GM21447 (cell line): ENCODE data around the gene SLC44A1.
A peak's percentile ranks its signal among the peaks of the same experiment; 100 is the strongest.
"Not testable (repeated sequence)": the region's sequence is repeated elsewhere in the genome, so short reads cannot be mapped to it uniquely, and the experiment has no call there.

Experiments used
- ATAC-seq: cut with Tn5 transposase; IDR thresholded peaks from one replicate; pipeline ENCODE4 v1.9.1; 2021; ENCODE audit not compliant: unreplicated experiment

Gene SLC44A1

GRCh38 chr9:105242062-105242461 lies 2.4 kb upstream of the SLC44A1 start:
- no peak for ATAC-seq

GRCh38 chr9:105242557-105242956 lies 1.9 kb upstream of the SLC44A1 start:
- ATAC-seq = no peak

- ATAC-seq = no peak
Observed at GRCh38 chr9:105243015-105243686, 1.3 kb upstream of the SLC44A1 start.

GRCh38 chr9:105244734-105245028 lies 230 bp downstream of the SLC44A1 start:
- peak; percentile 47 for ATAC-seq

GRCh38 chr9:105245029-105245890 lies 809 bp downstream of the SLC44A1 start:
- peak; percentile 37 for ATAC-seq

GRCh38 chr9:105245891-105246161 lies 1.4 kb downstream of the SLC44A1 start:
- no peak for ATAC-seq

GRCh38 chr9:105246656-105247173 lies 2.3 kb downstream of the SLC44A1 start:
- ATAC-seq = no peak

- ATAC-seq = no peak
Observed at GRCh38 chr9:105248691-105249090, 4.2 kb downstream of the SLC44A1 start.

- ATAC-seq = no peak
Observed at GRCh38 chr9:105251133-105251532, 6.7 kb downstream of the SLC44A1 start.

- ATAC-seq = no peak
Observed at GRCh38 chr9:105251733-105252404, 7.4 kb downstream of the SLC44A1 start.

GRCh38 chr9:105252405-105252756 lies 7.9 kb downstream of the SLC44A1 start:
- no peak for ATAC-seq

- no peak for ATAC-seq
Observed at GRCh38 chr9:105254226-105254625, 9.8 kb downstream of the SLC44A1 start.

- no peak for ATAC-seq
Observed at GRCh38 chr9:105255421-105255820, 11.0 kb downstream of the SLC44A1 start.

GRCh38 chr9:105256569-105256968 lies 12.1 kb downstream of the SLC44A1 start:
- not testable (repeated sequence) for ATAC-seq

GRCh38 chr9:105257809-105258208 lies 13.4 kb downstream of the SLC44A1 start:
- no peak for ATAC-seq

- peak; percentile 35 for ATAC-seq
Observed at GRCh38 chr9:105258225-105258737, 13.8 kb downstream of the SLC44A1 start.

- ATAC-seq = no peak
Observed at GRCh38 chr9:105259274-105259673, 14.8 kb downstream of the SLC44A1 start.

- peak; percentile 38 for ATAC-seq
Observed at GRCh38 chr9:105259731-105260612, 15.5 kb downstream of the SLC44A1 start.

GRCh38 chr9:105262497-105262896 lies 18.0 kb downstream of the SLC44A1 start:
- no peak for ATAC-seq

GRCh38 chr9:105264380-105264779 lies 19.9 kb downstream of the SLC44A1 start:
- no peak for ATAC-seq

- not testable (repeated sequence) for ATAC-seq
Observed at GRCh38 chr9:105268254-105268653, 23.8 kb downstream of the SLC44A1 start.
